Occipital lobe (tissue), 2 donors: ENCODE results near the gene PRICKLE2. TPM values are rescaled to one million over a fixed set of nuclear protein-coding genes. Genes with fewer than 3 reads are reported as not detected.
"Not testable (repeated sequence)": the region's sequence is repeated elsewhere in the genome, so short reads cannot be mapped to it uniquely, and the experiment has no call there.

Experiments
- DNase-seq: peaks from one replicate; lab custom pipeline; 2025; lab: John Stamatoyannopoulos, UW
- total RNA-seq: library from RNA; depleted of rRNA; stranded (reverse); fragments of >200 nt; gene quantifications from one replicate; pipeline ENCODE4 v1.2.3, GENCODE V29; 2014

PRICKLE2 gene
- total RNA-seq, 1 donor from 2014 or later: 87.5 TPM

DNA sequence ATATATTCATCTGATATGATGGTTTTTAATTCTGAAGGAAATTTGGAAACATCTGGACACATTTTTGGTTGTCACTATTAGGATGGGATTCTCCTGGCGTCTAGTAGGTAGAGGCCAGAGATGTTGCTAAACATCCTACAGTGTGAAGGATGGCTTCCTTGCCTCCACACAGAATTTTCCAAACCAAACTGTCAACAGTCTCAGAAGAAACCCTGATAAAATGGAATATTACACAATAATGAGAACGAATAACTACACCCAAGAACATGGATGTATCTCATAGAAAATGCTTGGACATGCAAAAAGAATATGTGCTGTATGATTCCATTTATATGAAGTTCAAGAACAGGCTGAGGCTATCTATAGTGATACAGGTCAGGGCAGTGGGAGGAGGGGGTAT is 122.1 kb downstream of the PRICKLE2 start:
- no peak for DNase-seq

DNA sequence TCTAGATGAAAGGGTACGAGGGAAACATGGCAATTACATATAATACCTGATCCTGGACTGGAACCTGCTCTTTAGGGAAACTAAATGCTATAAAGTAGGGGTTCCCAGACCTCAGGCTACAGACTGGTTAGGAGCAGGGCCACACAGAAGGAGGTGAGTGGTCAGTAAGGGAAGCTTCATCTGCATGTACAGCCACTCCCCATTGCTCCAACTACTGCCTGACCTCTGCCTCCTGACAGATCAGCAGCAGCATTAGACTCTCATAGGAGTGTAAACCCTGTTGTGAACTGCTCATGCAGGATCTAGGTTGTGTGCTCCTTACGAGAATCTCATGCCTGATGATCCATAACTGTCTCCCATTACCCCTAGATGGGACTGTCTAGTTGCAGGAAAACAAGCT is 123.1 kb downstream of the PRICKLE2 start:
- DNase-seq: no peak

DNA sequence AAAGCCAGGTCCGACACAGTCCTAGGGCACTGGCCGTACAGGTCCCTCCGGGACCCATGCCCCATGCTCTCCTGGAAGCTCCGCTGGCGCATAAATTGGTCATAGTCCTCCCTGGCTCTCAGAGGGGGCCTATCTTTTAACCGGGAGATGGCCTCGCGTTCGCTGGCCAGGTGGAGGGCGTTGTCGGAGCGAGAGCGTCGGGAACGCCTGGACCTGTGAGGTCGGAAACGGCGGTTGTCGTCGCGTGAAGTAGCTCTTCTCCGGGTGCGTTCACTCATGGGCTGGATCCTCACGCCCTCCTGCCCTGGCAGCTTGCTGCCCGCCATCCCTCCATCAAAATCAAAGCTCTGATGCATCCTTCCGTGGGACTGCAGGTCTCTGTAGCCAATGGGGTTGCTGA is 126.0 kb downstream of the PRICKLE2 start:
- no peak for DNase-seq

DNA sequence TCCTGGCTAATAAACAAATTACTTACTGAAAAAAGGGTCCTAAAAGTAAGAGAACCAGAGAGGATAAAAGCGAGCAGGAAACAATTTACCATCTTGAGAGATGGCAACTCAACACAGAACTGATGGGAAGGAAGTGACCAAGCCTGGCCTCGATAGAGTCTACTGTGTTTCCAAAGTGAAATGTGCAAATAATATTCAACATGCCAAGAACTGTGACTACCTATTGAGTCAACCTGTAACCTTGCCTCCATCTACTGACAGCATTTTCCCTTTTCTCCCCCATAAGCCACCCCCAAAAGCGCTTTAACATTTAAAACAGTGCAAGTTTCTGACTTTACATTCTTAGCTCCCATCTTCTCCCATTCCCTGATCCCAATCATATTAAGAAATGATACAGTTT is 126.6 kb downstream of the PRICKLE2 start:
- no peak for DNase-seq

DNA sequence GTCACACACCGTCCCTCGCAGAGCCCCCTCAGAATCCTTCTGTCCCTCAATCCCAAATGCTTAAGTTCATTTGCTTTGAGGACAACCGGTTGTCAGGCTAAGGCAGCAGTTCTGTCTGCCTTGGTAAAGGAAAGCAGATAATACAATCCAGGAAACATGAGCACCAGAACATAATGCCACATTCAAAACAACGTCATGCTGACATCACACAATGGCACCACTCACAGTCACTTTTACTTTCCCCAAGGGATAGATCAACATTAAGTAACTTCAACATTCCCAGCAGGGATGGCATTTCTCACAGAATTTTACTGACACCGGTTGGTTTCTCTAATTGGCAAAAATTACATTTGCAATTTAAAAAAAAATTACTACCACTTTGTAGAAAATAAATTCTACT is 127.3 kb downstream of the PRICKLE2 start:
- DNase-seq: no peak

DNA sequence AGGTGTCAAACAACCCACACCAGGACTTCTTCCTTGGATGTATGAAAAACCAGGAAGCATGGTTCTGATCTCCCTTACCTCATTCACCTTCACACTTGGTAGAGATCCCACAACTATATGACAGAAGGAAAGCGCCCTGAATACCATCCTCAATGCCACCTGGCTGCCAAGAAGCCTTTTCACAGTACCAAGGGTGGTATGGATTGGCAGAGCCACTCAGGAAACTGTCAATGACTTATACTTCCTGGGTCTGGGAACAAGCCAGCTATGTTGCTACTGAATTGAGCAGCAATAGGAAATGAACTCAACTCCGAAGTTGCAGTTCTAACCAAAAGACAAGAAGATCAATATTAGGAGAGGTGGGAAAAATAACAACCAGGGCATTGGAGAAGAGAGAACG is 129.5 kb downstream of the PRICKLE2 start:
- no peak for DNase-seq

DNA sequence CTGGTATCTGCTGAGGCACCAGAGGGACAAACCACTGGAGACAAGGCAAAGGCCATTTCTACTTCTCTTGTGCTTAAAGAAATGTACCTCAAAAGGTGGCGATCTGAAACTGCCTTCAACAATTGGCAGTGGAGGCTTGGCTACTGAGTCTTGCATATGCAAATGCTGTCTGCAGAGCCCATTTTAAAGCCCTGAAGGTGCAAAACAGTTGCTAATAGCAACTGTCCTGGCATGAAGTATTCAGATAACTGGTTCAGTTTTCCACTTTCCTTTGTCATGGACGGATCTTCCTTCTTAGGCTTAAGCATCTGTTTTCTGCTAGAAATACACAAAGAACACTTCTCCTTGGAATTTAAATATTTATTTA is 130.6 kb downstream of the PRICKLE2 start:
- no peak for DNase-seq

DNA sequence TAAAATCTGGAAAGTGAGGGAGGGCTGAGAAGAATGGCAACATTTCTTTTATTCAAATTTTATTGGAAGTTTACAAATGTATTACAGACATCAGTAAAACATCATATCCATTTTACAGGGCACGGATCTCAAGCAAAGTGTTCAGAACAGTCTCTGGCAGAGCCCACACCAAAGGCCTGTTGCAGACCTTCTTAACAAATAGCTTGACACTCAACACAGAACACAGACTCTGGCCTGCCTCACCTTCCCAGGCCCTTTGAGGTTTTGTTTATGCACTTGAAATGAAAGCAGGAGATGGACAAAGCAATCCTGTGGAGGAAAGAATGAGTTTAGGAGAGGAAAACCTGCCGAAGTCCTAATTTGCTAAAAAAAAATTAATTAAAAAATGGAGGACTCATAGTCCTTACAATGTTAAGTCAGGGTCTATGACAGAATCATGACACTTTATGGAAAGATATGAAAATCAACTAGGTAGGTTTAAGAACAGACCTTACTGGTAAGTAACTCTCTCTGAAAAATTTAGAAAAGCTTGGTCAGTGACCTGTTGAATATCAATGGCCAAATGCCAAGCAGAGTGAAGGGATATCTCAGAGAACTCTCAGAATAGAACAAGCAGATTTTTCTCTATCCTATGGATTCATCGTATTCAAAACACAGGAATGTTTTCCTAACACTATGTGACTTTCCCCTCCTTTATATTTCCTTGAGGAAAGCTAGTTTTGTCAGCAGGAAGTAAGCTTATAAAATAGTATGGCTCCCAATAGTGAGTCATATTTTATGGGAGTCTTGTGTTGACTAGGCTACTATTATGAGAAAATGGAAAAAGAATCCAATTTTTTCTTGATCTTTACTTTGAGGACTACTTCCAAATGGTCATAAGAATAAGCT is 131.2 kb downstream of the PRICKLE2 start:
- DNase-seq: no peak

DNA sequence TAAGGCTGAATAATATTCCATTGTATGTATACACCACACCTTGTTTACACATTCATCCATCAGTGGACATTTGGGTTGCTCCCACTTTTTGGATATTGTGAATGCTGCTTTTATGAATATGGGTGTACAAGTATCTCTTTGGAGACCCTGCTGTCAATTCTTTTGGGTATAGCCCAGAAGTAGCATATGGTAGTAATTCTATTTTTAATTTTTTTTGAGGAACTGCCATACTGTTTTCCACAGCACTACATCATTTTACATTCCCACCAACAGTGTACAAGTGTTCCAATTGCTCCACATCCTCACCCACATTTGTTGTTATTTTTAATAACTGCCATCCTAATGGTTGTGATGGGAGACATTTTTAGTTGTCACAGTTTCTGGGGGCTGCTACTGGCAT is 132.1 kb downstream of the PRICKLE2 start:
- no peak for DNase-seq

DNA sequence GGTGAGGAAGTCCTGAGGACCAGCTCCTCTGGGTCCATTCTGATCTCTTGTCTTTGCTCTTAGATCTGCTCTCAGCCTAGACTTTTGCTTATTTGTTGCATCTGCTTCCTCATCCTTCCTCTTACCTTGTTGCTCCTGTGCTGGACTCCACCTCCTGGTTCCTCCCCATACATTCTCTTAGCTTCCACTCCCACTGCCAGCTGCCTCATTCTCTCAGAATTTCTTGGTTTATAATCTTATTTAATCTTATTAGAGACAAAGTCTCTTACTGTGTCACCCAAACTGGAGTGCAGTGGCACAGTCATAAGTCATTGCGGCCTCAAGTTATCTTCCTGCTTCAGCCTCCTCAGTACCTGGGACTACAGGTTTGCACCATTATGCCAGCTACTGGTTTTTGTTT is 133.8 kb downstream of the PRICKLE2 start:
- no peak for DNase-seq

DNA sequence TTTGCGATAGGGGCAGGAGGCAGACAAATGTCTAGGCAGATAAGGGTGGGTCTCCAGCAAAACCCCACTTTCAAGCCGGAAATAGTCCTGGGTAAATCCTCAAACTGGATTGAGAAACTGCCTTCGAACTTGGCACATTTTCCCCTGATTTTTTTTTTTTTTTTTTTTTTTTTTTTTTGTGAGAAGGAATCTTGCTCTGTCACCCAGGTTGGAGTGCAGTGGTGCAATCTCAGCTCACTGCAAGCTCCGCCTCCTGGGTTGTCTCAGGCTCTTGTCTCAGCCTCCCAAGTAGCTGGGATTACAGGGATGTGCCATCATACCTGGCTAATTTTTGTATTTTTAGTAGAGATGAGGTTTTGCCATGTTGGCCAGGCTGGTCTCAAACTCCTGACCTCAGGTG is 135.9 kb downstream of the PRICKLE2 start:
- not testable (repeated sequence) for DNase-seq

DNA sequence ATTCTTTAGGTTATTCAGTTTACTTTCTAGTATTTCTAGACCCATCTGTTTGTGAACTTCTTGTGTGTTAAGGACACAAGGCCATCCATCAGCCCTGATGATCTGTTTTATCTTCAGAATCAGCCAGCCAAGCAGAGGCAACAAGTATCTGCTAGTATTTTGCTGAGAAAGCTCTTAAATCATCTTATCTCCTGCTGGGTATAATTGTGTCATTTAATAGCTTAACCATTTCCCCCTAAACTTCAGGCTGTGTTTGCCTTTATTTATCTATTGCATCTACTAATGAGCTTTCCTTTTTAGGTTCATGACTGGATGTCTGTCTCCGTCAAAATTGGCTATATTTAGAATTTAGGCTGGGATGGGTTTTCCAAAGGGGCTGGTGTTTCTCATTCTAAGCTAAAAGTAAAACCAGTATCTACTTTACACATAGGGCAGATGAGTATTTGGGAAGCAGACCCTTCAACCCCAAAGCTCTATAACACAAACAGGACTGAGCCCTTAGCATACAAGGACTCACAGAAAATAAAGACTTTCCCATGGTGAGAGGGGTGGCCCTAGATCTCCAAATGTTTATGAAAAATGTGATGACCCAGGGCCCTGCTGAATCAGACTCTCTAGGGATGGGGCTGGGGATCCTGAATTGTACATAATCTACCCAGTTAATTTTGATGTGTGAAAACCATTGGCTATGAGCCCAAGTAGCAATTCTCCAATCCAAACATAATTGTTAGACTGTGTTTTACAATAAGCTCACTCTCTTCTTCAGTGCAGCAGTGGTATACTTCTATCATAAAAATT is 136.7 kb downstream of the PRICKLE2 start:
- DNase-seq: no peak

DNA sequence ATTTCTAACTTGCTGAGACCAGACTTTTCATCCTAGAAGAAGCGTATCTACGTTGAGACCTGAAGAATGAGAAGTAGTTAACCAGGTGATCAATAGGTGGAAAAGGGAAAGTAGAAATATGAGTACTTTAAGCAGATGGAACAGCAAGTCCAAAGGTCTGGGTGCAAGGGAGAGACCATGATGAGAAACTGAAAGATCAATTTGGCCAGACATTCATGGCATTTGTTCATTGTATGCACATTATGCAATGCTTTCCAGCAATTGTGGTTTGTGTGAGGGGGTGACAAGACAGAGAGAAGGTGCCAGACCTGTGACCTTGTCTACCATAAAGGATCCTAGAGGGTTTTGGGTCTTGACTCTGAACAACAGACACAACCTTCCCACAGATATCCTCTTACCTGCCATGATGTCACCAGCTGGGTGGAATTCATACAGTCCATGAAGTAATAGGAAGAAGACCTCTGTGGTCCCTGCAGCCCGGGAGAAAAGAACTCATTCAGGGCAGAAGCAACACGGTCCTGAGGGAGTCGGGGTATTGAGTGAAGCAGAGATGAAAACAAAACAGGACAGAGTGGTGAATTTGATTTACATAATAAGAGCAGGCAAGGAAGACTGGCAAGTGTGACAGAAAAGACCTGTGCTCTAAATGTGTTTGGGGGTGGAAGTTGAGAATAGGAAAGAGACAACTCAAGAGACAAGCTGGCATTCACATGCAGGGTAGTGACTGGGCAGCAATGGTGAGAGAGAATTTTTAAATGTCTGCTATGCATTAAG is 138.6 kb downstream of the PRICKLE2 start:
- no peak for DNase-seq

DNA sequence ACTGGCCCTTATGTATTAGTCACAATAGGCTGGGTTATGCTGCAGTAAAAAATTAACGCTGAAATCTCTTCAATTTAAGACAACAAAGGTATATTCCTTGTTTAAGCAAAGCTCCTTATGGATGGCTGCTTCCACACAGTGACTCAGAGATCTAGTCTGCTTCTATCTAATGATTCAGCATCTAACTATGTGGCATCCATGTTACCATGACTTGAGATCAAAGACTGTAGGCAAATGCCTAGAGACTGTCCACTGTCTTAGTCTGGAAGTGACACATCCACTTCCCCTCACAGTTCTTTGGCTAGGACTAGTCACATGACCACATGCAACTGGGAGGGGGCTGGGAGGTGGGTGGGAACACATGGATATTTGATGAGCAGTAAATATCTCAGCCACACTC is 140.6 kb downstream of the PRICKLE2 start:
- DNase-seq: no peak

DNA sequence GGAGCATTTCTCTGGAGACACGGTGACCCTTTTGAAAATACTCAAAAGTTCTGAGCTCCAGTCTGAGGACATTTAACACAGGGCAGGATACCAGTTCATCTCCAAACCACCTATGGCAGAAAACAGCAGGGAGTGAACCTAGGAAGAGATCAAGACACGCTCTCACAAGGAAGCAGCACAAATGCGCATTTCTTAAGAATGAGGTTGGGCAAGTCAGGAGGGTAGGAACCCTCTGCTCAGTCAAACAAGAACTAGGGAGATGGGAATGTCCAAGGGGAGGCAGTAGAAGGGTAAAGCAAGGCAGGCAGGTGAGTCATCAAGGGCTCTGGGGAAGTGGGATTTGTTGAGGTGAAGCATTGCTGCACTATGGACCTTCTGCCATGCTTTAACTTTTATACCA is 141.7 kb downstream of the PRICKLE2 start:
- no peak for DNase-seq

DNA sequence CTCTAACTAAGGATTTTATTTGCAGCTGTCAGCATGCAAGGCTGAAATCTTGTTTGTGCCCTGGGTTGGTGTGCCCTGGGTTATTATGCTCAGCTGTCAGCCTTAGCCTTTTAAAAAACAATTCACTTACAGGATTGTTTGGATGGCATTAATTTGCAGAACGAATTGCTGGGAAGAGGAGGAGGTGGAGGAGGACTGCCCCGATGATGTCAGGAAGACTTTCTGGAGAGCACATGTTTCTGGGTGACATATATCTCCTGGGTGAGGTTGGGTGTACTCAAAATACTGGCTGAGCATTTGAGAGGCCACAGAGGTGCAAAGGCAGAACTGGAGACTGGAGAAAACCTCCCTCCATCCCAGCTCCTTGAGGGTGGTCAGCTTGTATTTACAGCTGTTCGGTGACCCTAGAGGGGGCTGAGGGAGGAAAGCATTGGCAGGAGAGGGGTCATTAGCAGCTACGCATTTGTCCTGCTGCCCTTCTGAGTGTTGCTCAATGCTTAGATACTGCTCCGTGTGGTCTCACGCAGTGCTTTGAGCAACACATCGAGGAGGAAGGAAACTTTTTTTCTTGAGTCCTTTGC is 142.2 kb downstream of the PRICKLE2 start:
- DNase-seq: no peak

DNA sequence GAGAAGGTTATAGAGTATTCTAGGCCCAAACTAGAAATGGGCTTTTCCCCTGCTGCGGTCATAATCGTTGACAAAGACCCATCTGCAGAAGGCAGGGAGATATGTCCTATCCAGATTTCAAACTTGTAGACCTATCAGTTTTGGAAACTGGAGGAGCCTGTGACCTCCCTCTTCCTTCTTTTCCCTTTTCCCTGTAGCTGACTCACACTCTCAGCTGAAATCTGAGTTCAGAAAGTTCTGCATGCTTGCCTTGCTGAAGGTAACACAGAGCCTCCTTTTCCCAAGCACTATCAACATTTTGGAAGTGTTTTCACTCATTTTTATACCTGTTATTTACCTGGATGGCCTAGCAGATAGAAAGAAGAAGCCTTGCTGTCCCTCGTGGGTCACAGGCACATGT is 142.9 kb downstream of the PRICKLE2 start:
- DNase-seq: no peak

DNA sequence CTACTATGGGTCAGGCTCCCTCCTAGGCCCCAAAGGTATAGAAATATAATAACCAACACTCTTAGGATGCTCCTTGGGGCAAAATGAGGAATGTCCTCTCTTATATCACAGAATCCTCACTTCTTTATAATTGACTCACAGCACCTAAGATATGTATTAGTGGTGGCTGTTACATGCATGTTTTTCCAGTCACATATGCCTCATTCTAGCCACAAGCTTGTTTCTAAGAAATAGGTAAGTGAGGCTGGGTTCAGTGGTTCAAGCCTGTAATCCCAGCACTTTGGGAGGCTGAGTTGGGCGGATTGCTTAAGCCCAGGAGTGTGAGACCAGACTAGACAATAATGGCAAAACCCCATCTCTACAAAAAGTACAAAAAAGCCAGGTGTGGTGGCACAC is 144.0 kb downstream of the PRICKLE2 start:
- no peak for DNase-seq

DNA sequence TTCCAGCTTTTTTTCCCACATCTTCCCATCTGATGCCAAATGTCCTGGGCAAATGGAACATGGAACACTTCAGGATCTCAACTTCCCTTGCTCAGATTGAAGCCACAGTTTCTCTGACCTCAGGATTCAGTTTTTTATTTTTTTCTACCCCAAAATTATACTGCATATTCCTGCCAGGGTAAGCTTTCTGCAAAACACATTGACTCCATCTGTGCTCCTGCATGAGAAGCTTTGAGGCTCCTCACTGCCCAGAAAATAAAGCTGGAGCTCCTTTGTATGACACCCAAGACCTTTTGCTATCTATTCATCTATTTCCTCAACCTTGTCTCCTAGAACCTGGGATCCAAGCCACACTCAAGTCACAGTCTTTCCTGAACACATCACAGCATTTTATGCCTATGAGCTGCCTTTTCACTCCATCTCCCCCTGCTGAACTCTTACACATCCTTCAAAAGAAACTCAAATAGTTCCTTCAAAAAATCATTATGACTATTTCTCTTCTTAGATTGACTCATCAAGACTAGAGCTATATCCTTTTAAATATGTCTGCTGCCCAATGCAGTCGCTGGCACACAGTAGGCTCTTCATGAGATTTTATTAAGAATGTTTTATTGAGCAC is 144.5 kb downstream of the PRICKLE2 start:
- no peak for DNase-seq

DNA sequence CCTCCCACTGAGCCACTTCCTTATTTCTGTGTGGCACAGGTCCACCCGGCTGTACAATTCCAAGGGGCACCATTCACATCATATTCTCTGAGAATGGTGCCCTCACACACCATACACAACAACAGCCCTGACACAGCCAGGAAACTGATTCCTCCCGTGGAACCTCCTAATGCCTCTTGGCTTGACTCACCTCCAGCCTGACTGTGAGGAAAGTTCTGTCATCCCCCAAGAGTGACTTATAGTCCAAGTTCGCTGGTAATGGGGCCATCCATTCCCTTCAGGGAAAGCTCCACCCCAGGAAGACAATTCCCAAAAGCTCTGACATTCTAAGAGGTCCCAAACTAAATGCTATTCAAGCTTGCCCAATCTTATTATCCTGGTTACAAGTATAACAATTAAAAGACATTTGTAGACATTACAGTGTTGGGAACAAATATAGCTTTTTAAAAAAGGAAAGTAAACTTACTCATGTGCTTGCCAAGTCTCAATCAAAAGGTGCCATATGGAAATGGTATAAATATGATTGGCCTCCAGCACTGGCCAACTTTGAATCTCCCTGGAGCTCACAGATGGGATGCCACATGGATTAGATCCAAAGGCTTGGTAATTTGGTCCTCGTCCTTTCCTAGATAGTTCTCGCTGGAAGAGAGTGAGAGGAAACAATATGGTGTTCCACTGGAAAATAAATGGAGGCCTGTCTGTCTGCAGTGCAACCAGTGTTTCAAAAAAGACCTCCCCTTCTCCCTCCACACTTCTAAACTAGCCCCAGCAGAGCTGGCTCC is 145.7 kb downstream of the PRICKLE2 start:
- DNase-seq: no peak
